Central memory CD8-positive, alpha-beta T cell (primary cell): ENCODE data around the gene PSME4.

Experiments
- ATAC-seq: fragments of 150-1000 bp; cut with Tn5 transposase; replicated peaks from 2 replicates; pipeline ENCODE4 v1.10.0; 2022; ENCODE audit warnings: mild to moderate bottlenecking, moderate FRiP score, moderate number of reproducible peaks; ENCODE audit not compliant: poor library complexity, severe bottlenecking; ENCODE audit errors: extremely low read depth
- DNase-seq, 2 donors: peaks; one replicate each; pipeline ENCODE4 v3.0.0; 2021; ENCODE audit warnings: low spot score in 2 of 2
- H3K27ac Mint-ChIP-seq: one replicate; pipeline ENCODE4 v1.8.0; 2022; ENCODE audit warnings: low read depth, mild to moderate bottlenecking, moderate library complexity, mixed read lengths
- H3K27me3 Mint-ChIP-seq: one replicate; pipeline ENCODE4 v1.8.0; 2022; ENCODE audit warnings: mixed read lengths
- H3K36me3 Mint-ChIP-seq: one replicate; pipeline ENCODE4 v1.8.0; 2022; ENCODE audit warnings: mild to moderate bottlenecking, moderate library complexity, mixed read lengths; ENCODE audit not compliant: insufficient read depth
- H3K4me1 Mint-ChIP-seq: one replicate; pipeline ENCODE4 v1.8.0; 2022; ENCODE audit warnings: mixed read lengths
- H3K4me3 Mint-ChIP-seq: one replicate; pipeline ENCODE4 v1.8.0; 2022; ENCODE audit warnings: mild to moderate bottlenecking, moderate library complexity, mixed read lengths
- H3K9me3 Mint-ChIP-seq: one replicate; pipeline ENCODE4 v1.8.0; 2022; ENCODE audit warnings: mixed read lengths

PSME4 gene

GRCh38 chr2:53819634-53820033 is 151.2 kb downstream of the PSME4 start:
- no peaks in the 10 kb centered on the region for H3K9me3 Mint-ChIP-seq
- no peak for ATAC-seq
- no peaks in the 10 kb centered on the region for H3K27me3 Mint-ChIP-seq
- no peak overlapping the region for H3K27ac Mint-ChIP-seq
- H3K4me3 Mint-ChIP-seq = no peak overlapping the region
- H3K36me3 Mint-ChIP-seq = peaks cover 39% of the 10 kb centered on the region
- H3K4me1 Mint-ChIP-seq = no peaks in the 10 kb centered on the region
- DNase-seq = no peak

DNA sequence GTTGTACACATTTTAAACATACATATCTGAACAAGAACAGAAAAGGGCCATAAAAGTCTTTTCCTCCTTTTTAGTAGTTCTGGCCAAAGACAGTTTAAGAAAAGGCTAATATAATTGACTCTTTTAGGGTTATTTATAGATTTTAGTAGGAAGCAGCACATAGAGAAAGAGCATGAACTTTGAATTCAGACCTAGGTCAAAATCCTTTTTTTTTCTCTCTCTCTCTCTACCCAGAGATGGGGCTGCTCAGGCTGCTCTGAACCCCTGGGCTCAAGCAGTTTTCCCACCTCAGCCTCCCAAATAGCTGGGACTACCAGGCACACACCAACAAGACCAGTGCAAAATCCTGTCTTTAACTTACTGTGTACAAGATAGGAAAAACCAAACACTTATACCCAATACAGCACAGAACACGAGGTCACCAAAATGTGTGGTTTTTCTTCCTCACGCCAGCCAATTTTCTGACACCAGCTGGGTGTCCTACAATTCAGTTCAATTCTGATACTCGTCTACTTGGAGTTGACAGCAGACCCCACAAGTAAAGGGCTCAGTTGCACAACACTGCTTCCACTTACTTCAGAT is 151.8 kb downstream of the PSME4 start:
- Mint-ChIP-seq H3K4me1 (no peaks in the 10 kb centered on the region), H3K4me3 (no peak overlapping the region), H3K36me3 (peaks cover 41% of the 10 kb centered on the region), H3K9me3 (no peaks in the 10 kb centered on the region), H3K27me3 (no peaks in the 10 kb centered on the region), H3K27ac (no peak overlapping the region)
- ATAC-seq (no peak), DNase-seq (no peak)
